ENCODE measurements around the gene NUDT22.

Gene NUDT22

GRCh38 chr11:64211181-64211872, 14.7 kb upstream of the NUDT22 start:
- Mint-ChIP-seq H3K4me3 (no peak overlapping the region), H3K9me3 (no peaks in the 10 kb centered on the region), H3K27me3 (ENCODE audit: low read depth) (no peaks in the 10 kb centered on the region), H3K27ac (no peak overlapping the region), H3K36me3 (ENCODE audit: low read depth) (peaks cover 46% of the 10 kb centered on the region), H3K4me1 (ENCODE audit: low read depth) (peaks cover 19% of the 10 kb centered on the region)

- Mint-ChIP-seq H3K27me3 (ENCODE audit: low read depth) (no peaks in the 10 kb centered on the region), H3K4me3 (no peak overlapping the region), H3K36me3 (ENCODE audit: low read depth) (peaks cover 29% of the 10 kb centered on the region), H3K4me1 (ENCODE audit: low read depth) (peaks cover 14% of the 10 kb centered on the region), H3K27ac (no peak overlapping the region), H3K9me3 (no peaks in the 10 kb centered on the region)
These were observed 9.2 kb upstream of the NUDT22 start for GRCh38 chr11:64216879-64217278.

DNA sequence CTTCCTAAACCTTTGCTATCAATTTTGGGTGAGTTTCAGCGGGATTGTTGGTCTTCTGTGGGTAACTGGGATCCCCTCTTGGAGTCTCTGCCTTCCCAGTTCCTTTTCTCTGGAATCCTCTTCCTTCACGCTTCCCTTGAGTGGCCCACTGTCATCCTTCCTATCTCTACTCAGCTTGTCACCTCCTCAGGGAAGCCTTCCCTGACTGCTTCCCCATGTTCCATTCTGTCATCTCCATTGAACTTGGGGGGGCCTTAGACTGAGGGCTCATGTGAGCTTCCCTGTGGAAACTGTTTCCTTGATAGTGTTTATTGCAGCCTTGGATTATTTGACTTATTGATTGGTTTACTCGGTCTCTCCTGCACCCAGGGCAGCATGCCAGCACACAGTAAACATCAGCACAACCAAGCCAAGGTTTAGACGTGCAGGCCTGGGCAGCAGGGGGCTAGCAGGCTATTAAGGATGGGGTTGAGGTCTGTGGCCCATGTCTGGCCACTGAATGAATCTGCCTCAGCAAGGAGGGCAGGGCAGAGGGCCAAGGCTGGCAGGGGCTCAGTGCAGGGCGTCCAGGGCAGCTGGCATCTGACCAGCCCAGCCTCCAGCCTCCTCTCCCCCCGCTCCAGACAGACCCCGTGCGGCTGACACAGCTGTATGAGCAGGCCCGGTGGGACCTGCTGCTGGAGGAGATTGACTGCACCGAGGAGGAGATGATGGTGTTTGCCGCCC, 7.3 kb upstream of the NUDT22 start:
- Mint-ChIP-seq H3K27ac (no peak overlapping the region), H3K4me3 (no peak overlapping the region), H3K9me3 (no peaks in the 10 kb centered on the region), H3K36me3 (ENCODE audit: low read depth) (peaks cover 20% of the 10 kb centered on the region), H3K4me1 (ENCODE audit: low read depth) (peaks cover 8% of the 10 kb centered on the region), H3K27me3 (ENCODE audit: low read depth) (no peaks in the 10 kb centered on the region)

- Mint-ChIP-seq H3K4me3 (no peak overlapping the region), H3K36me3 (ENCODE audit: low read depth) (peaks cover 18% of the 10 kb centered on the region), H3K4me1 (ENCODE audit: low read depth) (peaks cover 8% of the 10 kb centered on the region), H3K9me3 (no peaks in the 10 kb centered on the region), H3K27me3 (ENCODE audit: low read depth) (no peaks in the 10 kb centered on the region), H3K27ac (no peak overlapping the region)
These were observed 6.8 kb upstream of the NUDT22 start for GRCh38 chr11:64219354-64219684.

- Mint-ChIP-seq H3K36me3 (ENCODE audit: low read depth) (peaks cover 18% of the 10 kb centered on the region), H3K27ac (no peak overlapping the region), H3K4me1 (ENCODE audit: low read depth) (peaks cover 8% of the 10 kb centered on the region), H3K4me3 (no peak overlapping the region), H3K27me3 (ENCODE audit: low read depth) (no peaks in the 10 kb centered on the region), H3K9me3 (no peaks in the 10 kb centered on the region)
These were observed 6.3 kb upstream of the NUDT22 start for GRCh38 chr11:64219755-64220154.

- no peak overlapping the region for H3K27ac Mint-ChIP-seq
- H3K4me1 Mint-ChIP-seq (ENCODE audit: low read depth) = peaks cover 9% of the 10 kb centered on the region
- H3K9me3 Mint-ChIP-seq = no peaks in the 10 kb centered on the region
- no peaks in the 10 kb centered on the region for H3K27me3 Mint-ChIP-seq (ENCODE audit: low read depth)
- peaks cover 12% of the 10 kb centered on the region for H3K36me3 Mint-ChIP-seq (ENCODE audit: low read depth)
- H3K4me3 Mint-ChIP-seq = no peak overlapping the region
These were observed 5.8 kb upstream of the NUDT22 start for GRCh38 chr11:64220271-64220670.

- peaks cover 10% of the 10 kb centered on the region for H3K4me1 Mint-ChIP-seq (ENCODE audit: low read depth)
- H3K9me3 Mint-ChIP-seq = no peaks in the 10 kb centered on the region
- H3K36me3 Mint-ChIP-seq (ENCODE audit: low read depth) = peaks cover 12% of the 10 kb centered on the region
- no peak overlapping the region for H3K4me3 Mint-ChIP-seq
- no peak overlapping the region for H3K27ac Mint-ChIP-seq
- no peaks in the 10 kb centered on the region for H3K27me3 Mint-ChIP-seq (ENCODE audit: low read depth)
These were observed 5.3 kb upstream of the NUDT22 start for GRCh38 chr11:64220798-64221197.

GRCh38 chr11:64222651-64223000, 3.4 kb upstream of the NUDT22 start:
- no peaks in the 10 kb centered on the region for H3K27me3 Mint-ChIP-seq (ENCODE audit: low read depth)
- H3K4me1 Mint-ChIP-seq (ENCODE audit: low read depth) = peaks cover 15% of the 10 kb centered on the region
- no peaks in the 10 kb centered on the region for H3K9me3 Mint-ChIP-seq
- peaks cover 8% of the 10 kb centered on the region for H3K36me3 Mint-ChIP-seq (ENCODE audit: low read depth)
- no peak overlapping the region for H3K4me3 Mint-ChIP-seq
- H3K27ac Mint-ChIP-seq = no peak overlapping the region

DNA sequence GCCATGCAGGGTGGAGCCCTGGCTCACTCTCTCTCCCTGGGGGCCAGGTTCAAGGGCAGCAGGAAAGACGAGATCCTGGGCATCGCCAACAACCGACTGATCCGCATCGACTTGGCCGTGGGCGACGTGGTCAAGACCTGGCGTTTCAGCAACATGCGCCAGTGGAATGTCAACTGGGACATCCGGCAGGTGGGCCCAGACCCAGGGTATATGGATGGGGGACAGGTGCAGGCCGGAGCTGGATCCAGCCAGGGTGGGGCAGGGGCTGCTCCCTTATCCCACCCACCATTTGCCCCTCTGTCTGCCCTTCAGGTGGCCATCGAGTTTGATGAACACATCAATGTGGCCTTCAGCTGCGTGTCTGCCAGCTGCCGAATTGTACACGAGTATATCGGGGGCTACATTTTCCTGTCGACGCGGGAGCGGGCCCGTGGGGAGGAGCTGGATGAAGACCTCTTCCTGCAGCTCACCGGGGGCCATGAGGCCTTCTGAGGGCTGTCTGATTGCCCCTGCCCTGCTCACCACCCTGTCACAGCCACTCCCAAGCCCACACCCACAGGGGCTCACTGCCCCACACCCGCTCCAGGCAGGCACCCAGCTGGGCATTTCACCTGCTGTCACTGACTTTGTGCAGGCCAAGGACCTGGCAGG, 2.9 kb upstream of the NUDT22 start:
- no peak overlapping the region for H3K4me3 Mint-ChIP-seq
- H3K9me3 Mint-ChIP-seq = no peaks in the 10 kb centered on the region
- no peaks in the 10 kb centered on the region for H3K27me3 Mint-ChIP-seq (ENCODE audit: low read depth)
- no peak overlapping the region for H3K27ac Mint-ChIP-seq
- H3K36me3 Mint-ChIP-seq (ENCODE audit: low read depth) = peaks cover 8% of the 10 kb centered on the region
- peaks cover 17% of the 10 kb centered on the region for H3K4me1 Mint-ChIP-seq (ENCODE audit: low read depth)

- Mint-ChIP-seq H3K4me1 (ENCODE audit: low read depth) (peaks cover 14% of the 10 kb centered on the region), H3K27ac (peak overlapping the region; percentile 79), H3K4me3 (peak overlapping the region; percentile 88), H3K9me3 (no peaks in the 10 kb centered on the region), H3K27me3 (ENCODE audit: low read depth) (no peaks in the 10 kb centered on the region), H3K36me3 (ENCODE audit: low read depth) (peaks cover 2% of the 10 kb centered on the region)
These were observed 1.8 kb upstream of the NUDT22 start for GRCh38 chr11:64224151-64224890.

DNA sequence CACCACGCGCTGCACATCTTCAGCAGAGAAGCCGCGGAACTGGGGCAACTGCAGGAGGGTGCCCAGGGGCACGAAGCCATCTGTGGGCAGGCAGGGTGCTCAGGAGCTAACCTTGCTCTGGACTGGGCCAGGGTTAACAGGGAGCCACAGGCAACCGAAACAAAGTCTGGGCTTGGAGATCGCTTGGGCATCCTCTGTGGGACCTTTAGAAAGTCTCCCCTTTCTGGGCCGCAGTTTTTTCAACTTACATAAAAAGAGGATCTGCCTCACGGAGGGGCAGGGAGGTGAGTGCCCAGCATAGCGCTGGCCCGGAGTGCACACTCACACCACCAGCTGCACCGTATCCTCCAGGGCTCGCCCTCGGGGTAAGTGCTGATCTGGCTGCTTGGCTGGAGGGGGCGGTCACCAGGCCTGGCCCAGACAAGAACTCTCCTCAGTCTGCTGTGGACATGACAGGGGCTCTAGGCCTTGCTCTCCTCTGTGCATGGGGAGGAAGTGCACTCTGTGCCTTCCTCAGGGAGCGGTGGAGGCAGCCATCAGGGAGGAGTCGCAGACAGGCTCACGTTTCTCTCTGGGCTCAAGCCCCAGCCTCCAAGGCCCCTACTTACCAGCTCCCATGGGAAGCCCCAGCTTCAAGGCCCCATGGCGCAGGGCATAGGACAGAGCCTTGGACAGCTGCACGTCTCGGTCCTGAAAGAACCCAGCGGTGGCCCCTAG, 1.0 kb upstream of the NUDT22 start:
- Mint-ChIP-seq H3K27ac (peak overlapping the region; percentile 79), H3K27me3 (ENCODE audit: low read depth) (no peaks in the 10 kb centered on the region), H3K36me3 (ENCODE audit: low read depth) (peaks cover under 1% of the 10 kb centered on the region), H3K4me3 (peak overlapping the region; percentile 88), H3K9me3 (no peaks in the 10 kb centered on the region), H3K4me1 (ENCODE audit: low read depth) (peaks cover 20% of the 10 kb centered on the region)

- H3K9me3 Mint-ChIP-seq = no peaks in the 10 kb centered on the region
- H3K4me3 Mint-ChIP-seq = peak overlapping the region; percentile 88
- no peaks in the 10 kb centered on the region for H3K27me3 Mint-ChIP-seq (ENCODE audit: low read depth)
- peaks cover 23% of the 10 kb centered on the region for H3K4me1 Mint-ChIP-seq (ENCODE audit: low read depth)
- H3K27ac Mint-ChIP-seq = peak overlapping the region; percentile 86
- no peaks in the 10 kb centered on the region for H3K36me3 Mint-ChIP-seq (ENCODE audit: low read depth)
These were observed 505 bp downstream of the NUDT22 start for GRCh38 chr11:64226507-64227051.

DNA sequence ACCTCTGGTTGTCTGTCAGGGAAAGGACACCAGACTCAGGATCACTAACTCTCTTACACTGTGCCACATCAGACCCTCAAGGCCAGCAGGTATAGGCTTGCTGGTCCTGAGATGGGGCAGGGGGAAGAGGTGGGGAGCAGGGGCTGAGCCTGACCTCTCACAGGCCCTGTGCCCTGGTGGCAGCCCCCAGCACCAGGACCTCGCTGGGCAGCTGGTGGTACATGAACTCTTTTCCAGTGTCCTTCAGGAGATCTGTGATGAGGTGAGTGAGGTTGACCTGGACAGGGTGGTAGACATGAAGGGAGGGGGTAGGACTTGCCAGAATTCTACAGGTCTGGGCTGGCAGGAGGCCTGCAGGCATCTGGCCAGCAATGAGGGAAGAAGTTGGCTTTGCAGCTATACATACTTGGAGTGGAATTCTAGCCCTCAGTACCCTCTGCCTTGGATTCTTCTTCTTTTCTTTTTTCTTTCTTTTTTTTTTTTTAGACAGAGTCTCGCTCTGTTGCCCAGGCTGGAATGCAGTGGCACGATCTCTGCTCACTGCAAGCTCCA, 1.4 kb downstream of the NUDT22 start:
- peaks cover 26% of the 10 kb centered on the region for H3K4me1 Mint-ChIP-seq (ENCODE audit: low read depth)
- H3K4me3 Mint-ChIP-seq = peak overlapping the region; percentile 88
- H3K27ac Mint-ChIP-seq = peak overlapping the region; percentile 86
- H3K36me3 Mint-ChIP-seq (ENCODE audit: low read depth) = no peaks in the 10 kb centered on the region
- H3K27me3 Mint-ChIP-seq (ENCODE audit: low read depth) = no peaks in the 10 kb centered on the region
- no peaks in the 10 kb centered on the region for H3K9me3 Mint-ChIP-seq

Data from T-helper 1 cell treated with Interleukin-12 subunit alpha and Interleukin-12 subunit beta and Interleukin-4 antibody, amounts not matched to agents 30 μg/mL and 1 μg/mL, for 36 hours (primary cell).